Stimulated activated CD4-positive, alpha-beta T cell treated with anti-CD3 and anti-CD28 coated beads, TNF-alpha, amount 100 ng/mL, for 24 hours (primary cell): ENCODE results near the gene FER.

Source experiments
- DNase-seq, 3 experiments: peaks; one replicate each; pipeline ENCODE4 v3.0.0-alpha.2; 2020; ENCODE audit warnings: low read depth in 3 of 3

The FER gene

GRCh38 chr5:109242518-109242917 lies 494.8 kb downstream of the FER start:
- DNase-seq, result no peak

GRCh38 chr5:109246395-109246794 lies 498.7 kb downstream of the FER start:
- DNase-seq, result no peak
